Endothelial cell of umbilical vein (primary cell): ENCODE data around the gene ZNF598.

Experiments used
- CTCF ChIP-seq, 2 donors: IDR thresholded peaks; 1 replicate in 1 of 2; 2 replicates in 1 of 2; pipeline ENCODE4 v1.5.1; 2011; ENCODE audit warnings: low read length in 2 of 2, mild to moderate bottlenecking in 2 of 2, moderate library complexity in 2 of 2, control low read depth in 1 of 2, inconsistent platforms in 1 of 2, low read depth in 1 of 2; ENCODE audit not compliant: insufficient read depth in 1 of 2; ENCODE audit errors: extremely low read depth in 1 of 2
- EZH2 ChIP-seq: IDR thresholded peaks from 2 replicates; pipeline ENCODE4 v1.6.1; 2012; ENCODE audit warnings: borderline replicate concordance, low read depth, mild to moderate bottlenecking, moderate library complexity, low read length, inconsistent platforms; ENCODE audit not compliant: severe bottlenecking
- GATA2 ChIP-seq: IDR thresholded peaks from 2 replicates; pipeline ENCODE4 v1.7.0; 2011; ENCODE audit warnings: low read depth, mild to moderate bottlenecking, moderate library complexity, mixed read lengths, low read length; ENCODE audit not compliant: insufficient read length, insufficient read depth
- JUN ChIP-seq: IDR thresholded peaks from 2 replicates; pipeline ENCODE4 v1.6.1; 2011; ENCODE audit warnings: borderline replicate concordance, low read depth; ENCODE audit not compliant: insufficient read length, insufficient read depth
- MAX ChIP-seq: IDR thresholded peaks from 2 replicates; pipeline ENCODE4 v1.6.1; 2011; ENCODE audit not compliant: insufficient read depth, insufficient read length
- MYC ChIP-seq: IDR thresholded peaks from one replicate; pipeline ENCODE4 v1.6.1; 2011; ENCODE audit warnings: mild to moderate bottlenecking, low read depth, low read length
- POLR2A ChIP-seq: IDR thresholded peaks from 2 replicates; pipeline ENCODE4 v1.6.1; 2012; ENCODE audit warnings: low read depth, mild to moderate bottlenecking, control low read depth, low read length
- POLR2AphosphoS5 ChIP-seq: IDR thresholded peaks from 2 replicates; pipeline ENCODE4 v1.6.1; 2012; ENCODE audit warnings: low read depth, mild to moderate bottlenecking, control low read depth, low read length, moderate library complexity; ENCODE audit not compliant: insufficient read depth

GRCh38 chr16:2003827-2004641 lies 5.6 kb downstream of the ZNF598 start:
- TF ChIP-seq POLR2A = no peak
- peak; percentile 97 to 99 for TF ChIP-seq CTCF (IDR thresholded peaks at IDR 0.05; ENCODE audit: extremely low read depth in 1 of 2, insufficient read depth in 1 of 2, low read depth in 1 of 2, low read length in 2 of 2)
- TF ChIP-seq POLR2AphosphoS5 = peak; percentile 41
- TF ChIP-seq MYC = no peak
- TF ChIP-seq JUN = no peak
- TF ChIP-seq MAX = peak; percentile 25
- no peak for TF ChIP-seq EZH2
- no peak for TF ChIP-seq GATA2
